ELF-1 (cell line): ENCODE results near the gene CALML6.
"Not testable (repeated sequence)": the region's sequence is repeated elsewhere in the genome, so short reads cannot be mapped to it uniquely, and the experiment has no call there.

Experiments
- DNase-seq: peaks from one replicate; pipeline ENCODE4 v3.0.0-alpha.2; 2016; ENCODE audit warnings: low read depth, low spot score

Gene CALML6

GRCh38 chr1:1925437-1926345 is 10.6 kb downstream of the CALML6 start:
- DNase-seq, result no peak

- DNase-seq, result no peak
Observed at GRCh38 chr1:1926346-1926811, 11.3 kb downstream of the CALML6 start.

- no peak for DNase-seq
Observed at GRCh38 chr1:1926886-1927660, 12.0 kb downstream of the CALML6 start.

GRCh38 chr1:1927751-1928150 is 12.7 kb downstream of the CALML6 start:
- no peak for DNase-seq

GRCh38 chr1:1928231-1929101 is 13.4 kb downstream of the CALML6 start:
- no peak for DNase-seq

GRCh38 chr1:1929102-1929638 is 14.1 kb downstream of the CALML6 start:
- no peak for DNase-seq

GRCh38 chr1:1929639-1930545 is 14.8 kb downstream of the CALML6 start:
- DNase-seq, result peak; percentile 6

GRCh38 chr1:1934848-1935247 is 19.8 kb downstream of the CALML6 start:
- DNase-seq, result not testable (repeated sequence)

GRCh38 chr1:1937061-1937460 is 22.0 kb downstream of the CALML6 start:
- DNase-seq, result no peak

- DNase-seq, result no peak
Observed at GRCh38 chr1:1937549-1938275, 22.7 kb downstream of the CALML6 start.

- no peak for DNase-seq
Observed at GRCh38 chr1:1938276-1938573, 23.2 kb downstream of the CALML6 start.

GRCh38 chr1:1938613-1939295 is 23.7 kb downstream of the CALML6 start:
- no peak for DNase-seq

- no peak for DNase-seq
Observed at GRCh38 chr1:1939296-1940122, 24.4 kb downstream of the CALML6 start.

GRCh38 chr1:1940123-1940425 is 25.0 kb downstream of the CALML6 start:
- no peak for DNase-seq

- DNase-seq, result no peak
Observed at GRCh38 chr1:1941211-1941841, 26.3 kb downstream of the CALML6 start.

- DNase-seq, result no peak
Observed at GRCh38 chr1:1941868-1942752, 27.1 kb downstream of the CALML6 start.
